ENCODE results near the gene KRT14. TPM values are rescaled to one million over a fixed set of nuclear protein-coding genes. Genes with fewer than 3 reads are reported as not detected.

KRT14 gene
- total and polyA plus RNA-seq, 2 experiments from 2014 or later: not detected

- TF ChIP-seq ZNF462 (CRISPR knock-in tag; IDR thresholded peaks at IDR 0.05): no peak
Observed at GRCh38 chr17:41631898-41632285, 45.2 kb upstream of the KRT14 start (continued).

- no peak overlapping the region for H3K4me2 ChIP-seq
- DNase-seq (ENCODE audit: low spot score): no peak
- no peak overlapping the region for H3K4me3 Mint-ChIP-seq
- TF ChIP-seq EZH2 (IDR thresholded peaks at IDR 0.05; ENCODE audit: low read depth, unreplicated experiment) (no peak), NANOG (IDR thresholded peaks at IDR 0.05; ENCODE audit: borderline replicate concordance) (no peak), POLR2AphosphoS5 (IDR thresholded peaks at IDR 0.05; ENCODE audit: low read depth) (no peak), ETS1 (IDR thresholded peaks at IDR 0.05) (no peak), CTCF (conservative IDR thresholded peaks at IDR 0.05; ENCODE audit: low read depth in 2 of 2) (no peak), ZNF114 (CRISPR knock-in tag; IDR thresholded peaks at IDR 0.05) (no peak)
Observed at GRCh38 chr17:41631025-41631897, 44.6 kb upstream of the KRT14 start.

More at GRCh38 chr17:41631025-41631897, 44.6 kb upstream of the KRT14 start:
- Histone ChIP-seq H3K36me3 (ENCODE audit: insufficient read depth) (no peaks in the 10 kb centered on the region), H3K9me2 (ENCODE audit: insufficient read depth) (no peaks in the 10 kb centered on the region), H4K20me1 (replicated peaks; ENCODE audit: insufficient read depth) (no peaks in the 10 kb centered on the region), H2AFZ (no peak overlapping the region), H3K27ac (ENCODE audit: low read depth) (no peak overlapping the region), H3K79me2 (replicated peaks; ENCODE audit: insufficient read depth) (no peaks in the 10 kb centered on the region), H3K4me1 (ENCODE audit: insufficient read depth) (peaks cover 16% of the 10 kb centered on the region; the same call in 1 of the 2 replicates), H3K27me3 (ENCODE audit: insufficient read depth) (no peaks in the 10 kb centered on the region), H3K4me3 (no peak overlapping the region), H3F3A (replicated peaks; ENCODE audit: low read depth) (0 out of 2 replicates have a peak, but pooled peaks cover 3% of the 10 kb centered on the region)
- ATAC-seq: no peak
- Mint-ChIP-seq H3K4me1 (peaks cover 27% of the 10 kb centered on the region), H3K27me3 (ENCODE audit: insufficient read depth, low read depth, poor library complexity) (peaks cover 13% of the 10 kb centered on the region), H3K27ac (no peak overlapping the region), H3K9me3 (no peaks in the 10 kb centered on the region), H3K36me3 (ENCODE audit: low read depth) (no peaks in the 10 kb centered on the region)
